Suprapubic skin (tissue), 4 donors: Measurements from ENCODE around the gene COL20A1. TPM values are rescaled to one million over a fixed set of nuclear protein-coding genes. Genes with fewer than 3 reads are reported as not detected.

Source experiments
- DNase-seq, 2 donors: peaks; one replicate each; pipeline ENCODE4 v3.0.0-alpha.2; 2019; ENCODE audit warnings: low spot score in 2 of 2
- H3K27ac ChIP-seq: fragments of 200-600 bp; sonication (generic); one replicate; pipeline ENCODE4 v1.5.1; 2019
- H3K27me3 ChIP-seq: fragments of 200-600 bp; sonication (generic); one replicate; pipeline ENCODE4 v1.5.1; 2019
- H3K36me3 ChIP-seq: fragments of 200-600 bp; sonication (generic); one replicate; pipeline ENCODE4 v1.5.1; 2019
- H3K4me1 ChIP-seq: fragments of 200-600 bp; sonication (generic); one replicate; pipeline ENCODE4 v1.5.1; 2019
- H3K4me3 ChIP-seq: fragments of 200-600 bp; sonication (generic); one replicate; pipeline ENCODE4 v1.5.1; 2019; ENCODE audit warnings: mild to moderate bottlenecking
- H3K9me3 ChIP-seq: fragments of 200-600 bp; sonication (generic); one replicate; pipeline ENCODE4 v1.5.1; 2019
- CTCF ChIP-seq, 2 donors: fragments of 200-600 bp in 1 of 2; fragments of 450-650 bp in 1 of 2; sonication (generic) in 1 of 2; IDR thresholded peaks; one replicate each; pipeline ENCODE4 v1.5.1; 2016 to 2019; ENCODE audit warnings: antibody characterized with exemption in 2 of 2, mild to moderate bottlenecking in 1 of 2, moderate library complexity in 1 of 2
- EP300 ChIP-seq: sonication (generic); formaldehyde crosslinking; IDR thresholded peaks from one replicate; pipeline ENCODE4 v1.6.1; 2017; ENCODE audit warnings: antibody characterized with exemption
- POLR2A ChIP-seq, 2 donors: fragments of 450-650 bp; IDR thresholded peaks; one replicate each; pipeline ENCODE4 v1.6.1; 2017; ENCODE audit warnings: antibody characterized with exemption in 2 of 2, mild to moderate bottlenecking in 2 of 2, moderate library complexity in 2 of 2
- POLR2AphosphoS5 ChIP-seq, 3 donors: sonication (generic); formaldehyde crosslinking; IDR thresholded peaks; one replicate each; pipeline ENCODE4 v1.6.1; 2017; ENCODE audit warnings: antibody characterized with exemption in 3 of 3
- WGBS: methylation state at CpG from one replicate; pipeline ENCODE4 v1.1.5; 2018; 5-methylcytosine and 5-hydroxymethylcytosine counted together
- total RNA-seq, 4 donors: library from RNA; depleted of rRNA; stranded (reverse); fragments of >200 nt; gene quantifications; one replicate each; pipeline ENCODE4 v1.1.0, GENCODE V29; 2016

COL20A1 gene
- total RNA-seq, 4 donors from 2014 or later: not detected

DNA sequence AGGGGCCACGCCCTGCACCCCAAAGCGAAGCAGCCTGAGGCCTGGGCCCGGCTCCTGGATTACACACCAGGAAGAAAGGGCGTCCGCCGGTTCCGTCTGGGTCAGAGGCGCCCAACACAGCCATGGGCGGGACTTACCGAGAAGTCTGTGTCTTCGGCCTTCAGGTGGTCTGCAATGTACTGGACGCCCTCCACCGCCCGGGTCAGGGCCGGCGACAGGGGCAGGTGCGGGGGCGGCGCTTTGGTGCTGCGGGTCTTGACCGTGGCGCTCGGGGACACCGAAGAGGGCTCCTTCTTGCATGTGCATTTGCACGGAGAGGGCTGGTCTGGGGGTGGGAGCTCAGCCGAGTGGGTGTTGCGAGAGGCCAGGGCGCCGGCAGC is 56.5 kb downstream of the COL20A1 start:
- DNase-seq: no peak
- WGBS: 74% methylated on average over 6 of the region's 29 CpGs
- H3K9me3 ChIP-seq: no peaks in the 10 kb centered on the region
- TF ChIP-seq CTCF (IDR thresholded peaks at IDR 0.05) (no peak), POLR2AphosphoS5 (IDR thresholded peaks at IDR 0.05) (no peak), POLR2A (IDR thresholded peaks at IDR 0.05) (no peak), EP300 (no peak)
- no peak overlapping the region for H3K4me3 ChIP-seq
- peaks cover 58% of the 10 kb centered on the region for H3K27me3 ChIP-seq
- H3K36me3 ChIP-seq: no peaks in the 10 kb centered on the region
- H3K27ac ChIP-seq: no peak overlapping the region
- H3K4me1 ChIP-seq: peaks cover 26% of the 10 kb centered on the region

GRCh38 chr20:63350196-63350595 is 57.2 kb downstream of the COL20A1 start:
- Histone ChIP-seq H3K4me1 (peaks cover 19% of the 10 kb centered on the region), H3K27ac (no peak overlapping the region), H3K9me3 (no peaks in the 10 kb centered on the region), H3K36me3 (no peaks in the 10 kb centered on the region), H3K27me3 (peaks cover 58% of the 10 kb centered on the region), H3K4me3 (no peak overlapping the region)
- DNase-seq: no peak
- 97% methylated on average over 30 of the region's 33 CpGs for WGBS
- no peak for TF ChIP-seq POLR2AphosphoS5 (IDR thresholded peaks at IDR 0.05)
- TF ChIP-seq EP300: no peak
- TF ChIP-seq CTCF (IDR thresholded peaks at IDR 0.05): no peak
- TF ChIP-seq POLR2A (IDR thresholded peaks at IDR 0.05): no peak

DNA sequence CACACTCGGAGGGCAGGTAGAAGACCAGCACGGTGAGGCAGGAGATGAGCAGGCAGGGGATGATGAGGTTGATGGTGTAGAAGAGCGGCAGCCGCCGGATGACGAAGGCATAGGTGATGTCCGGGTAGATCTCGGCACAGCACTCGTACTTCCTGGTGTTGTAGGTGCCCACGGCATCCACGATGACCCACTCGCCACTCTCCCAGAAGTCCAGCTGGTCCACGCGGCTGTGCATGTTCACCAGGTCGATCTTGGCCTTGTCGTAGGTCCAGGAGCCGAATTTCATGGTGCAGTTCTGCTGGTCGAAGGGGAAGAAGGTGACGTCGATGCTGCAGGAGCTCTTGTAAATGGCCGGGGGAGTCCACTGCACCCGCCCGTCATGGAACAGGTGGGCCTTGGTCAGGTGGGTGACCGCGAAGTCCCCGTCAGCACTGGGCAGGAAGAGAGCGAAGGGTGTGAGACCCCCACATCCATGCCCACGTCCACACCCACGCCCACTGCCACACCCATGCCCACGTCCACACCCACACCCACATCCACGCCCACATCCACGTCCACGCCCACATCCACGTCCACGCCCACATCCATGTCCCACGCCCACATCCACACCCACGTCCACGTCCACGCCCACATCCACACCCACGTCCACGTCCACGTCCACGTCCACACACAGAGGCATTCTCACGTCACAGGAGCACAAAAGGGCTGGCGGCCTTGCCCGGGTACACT is 57.8 kb downstream of the COL20A1 start:
- 86% methylated on average over 46 of the region's 46 CpGs for WGBS
- no peak for DNase-seq

GRCh38 chr20:63351326-63351700 is 58.3 kb downstream of the COL20A1 start:
- H3K27ac ChIP-seq: no peak overlapping the region
- no peaks in the 10 kb centered on the region for H3K36me3 ChIP-seq
- 96% methylated on average over 9 of the region's 12 CpGs for WGBS
- H3K9me3 ChIP-seq: no peaks in the 10 kb centered on the region
- peaks cover 8% of the 10 kb centered on the region for H3K4me1 ChIP-seq
- peaks cover 57% of the 10 kb centered on the region for H3K27me3 ChIP-seq
- H3K4me3 ChIP-seq: no peak overlapping the region
- DNase-seq: no peak
- TF ChIP-seq POLR2A (IDR thresholded peaks at IDR 0.05) (no peak), POLR2AphosphoS5 (IDR thresholded peaks at IDR 0.05) (no peak), CTCF (IDR thresholded peaks at IDR 0.05) (no peak), EP300 (no peak)

More for the DNA sequence above, 57.8 kb downstream of the COL20A1 start:
- Histone ChIP-seq H3K36me3 (no peaks in the 10 kb centered on the region), H3K4me1 (peaks cover 14% of the 10 kb centered on the region), H3K27me3 (peaks cover 57% of the 10 kb centered on the region), H3K27ac (no peak overlapping the region), H3K9me3 (no peaks in the 10 kb centered on the region), H3K4me3 (no peak overlapping the region)
- TF ChIP-seq POLR2A (IDR thresholded peaks at IDR 0.05) (no peak), CTCF (IDR thresholded peaks at IDR 0.05) (no peak), POLR2AphosphoS5 (IDR thresholded peaks at IDR 0.05) (no peak), EP300 (no peak)

DNA sequence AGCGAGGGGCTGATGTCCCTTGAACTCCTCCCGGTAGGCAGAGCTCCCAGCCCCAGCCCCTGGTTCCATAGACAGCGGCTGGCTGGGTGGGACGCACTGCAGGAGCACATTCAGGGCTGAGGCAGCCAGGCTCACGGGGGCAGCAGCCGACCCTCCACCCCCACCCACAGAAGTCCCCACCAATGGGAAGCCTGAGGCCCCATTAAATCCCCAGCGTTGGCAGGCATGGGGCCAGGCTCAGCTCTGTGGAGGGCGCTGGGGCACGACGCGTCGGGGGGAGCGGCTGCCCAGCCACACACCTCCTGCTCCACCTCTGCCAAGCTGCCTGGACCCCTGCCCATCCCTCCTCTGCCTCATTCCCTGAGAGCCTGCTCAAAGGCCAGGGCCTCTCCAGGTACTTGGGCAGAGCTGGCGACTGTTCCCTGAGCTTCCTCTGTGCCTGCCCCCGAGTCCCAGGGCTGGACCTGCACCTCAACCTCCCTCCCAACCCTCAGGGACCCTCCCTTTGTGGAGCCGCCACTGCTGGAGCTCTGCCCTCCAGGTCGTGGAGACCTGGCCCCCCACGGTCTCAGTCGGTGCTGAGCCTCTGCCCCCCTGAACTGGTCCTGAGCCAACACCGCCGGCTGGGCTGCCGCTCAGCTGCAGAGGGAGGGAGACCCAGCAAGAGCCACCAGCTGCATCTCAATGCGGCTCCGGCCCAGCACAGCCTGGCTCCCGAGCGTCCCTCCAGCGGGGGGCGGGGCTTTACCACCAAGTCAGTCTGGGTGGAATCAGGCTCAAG is 59.0 kb downstream of the COL20A1 start:
- H3K4me1 ChIP-seq: peaks cover 6% of the 10 kb centered on the region
- H3K27me3 ChIP-seq: peaks cover 54% of the 10 kb centered on the region
- DNase-seq: no peak
- no peaks in the 10 kb centered on the region for H3K9me3 ChIP-seq
- no peaks in the 10 kb centered on the region for H3K36me3 ChIP-seq
- WGBS: 28% methylated on average over 11 of the region's 28 CpGs
- TF ChIP-seq EP300 (no peak), POLR2A (IDR thresholded peaks at IDR 0.05) (no peak), POLR2AphosphoS5 (IDR thresholded peaks at IDR 0.05) (no peak), CTCF (IDR thresholded peaks at IDR 0.05) (no peak)
- H3K27ac ChIP-seq: no peak overlapping the region
- H3K4me3 ChIP-seq: no peak overlapping the region
